ENCODE results near the gene CLECL1.

DNA sequence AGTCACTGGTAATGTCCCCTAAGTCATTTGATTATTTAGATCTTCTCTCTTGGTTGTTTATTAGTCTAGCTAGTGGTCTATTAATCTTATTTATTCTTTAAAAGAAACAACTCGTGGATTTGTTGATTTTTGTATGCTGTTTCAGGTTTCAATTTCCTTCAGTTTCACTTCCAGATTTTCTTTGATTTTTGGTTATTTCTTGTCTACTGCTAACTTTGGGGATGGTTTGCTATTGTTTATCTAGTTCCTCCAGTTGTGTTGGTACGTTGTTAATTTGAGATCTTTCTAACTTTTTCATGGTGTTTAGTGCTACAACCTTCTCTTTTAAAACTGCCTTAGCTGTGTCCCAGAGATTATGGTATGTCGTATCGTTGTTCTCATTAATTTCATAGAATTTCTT is 46.3 kb upstream of the CLECL1 start:
- no peak for TF ChIP-seq EZH2 (IDR thresholded peaks at IDR 0.05; ENCODE audit: low read depth, unreplicated experiment)
- TF ChIP-seq STAT1 (IDR thresholded peaks at IDR 0.05; ENCODE audit: unreplicated experiment): no peak
- no peak for TF ChIP-seq NANOG (IDR thresholded peaks at IDR 0.05; ENCODE audit: borderline replicate concordance)
- TF ChIP-seq, protein P1, sequence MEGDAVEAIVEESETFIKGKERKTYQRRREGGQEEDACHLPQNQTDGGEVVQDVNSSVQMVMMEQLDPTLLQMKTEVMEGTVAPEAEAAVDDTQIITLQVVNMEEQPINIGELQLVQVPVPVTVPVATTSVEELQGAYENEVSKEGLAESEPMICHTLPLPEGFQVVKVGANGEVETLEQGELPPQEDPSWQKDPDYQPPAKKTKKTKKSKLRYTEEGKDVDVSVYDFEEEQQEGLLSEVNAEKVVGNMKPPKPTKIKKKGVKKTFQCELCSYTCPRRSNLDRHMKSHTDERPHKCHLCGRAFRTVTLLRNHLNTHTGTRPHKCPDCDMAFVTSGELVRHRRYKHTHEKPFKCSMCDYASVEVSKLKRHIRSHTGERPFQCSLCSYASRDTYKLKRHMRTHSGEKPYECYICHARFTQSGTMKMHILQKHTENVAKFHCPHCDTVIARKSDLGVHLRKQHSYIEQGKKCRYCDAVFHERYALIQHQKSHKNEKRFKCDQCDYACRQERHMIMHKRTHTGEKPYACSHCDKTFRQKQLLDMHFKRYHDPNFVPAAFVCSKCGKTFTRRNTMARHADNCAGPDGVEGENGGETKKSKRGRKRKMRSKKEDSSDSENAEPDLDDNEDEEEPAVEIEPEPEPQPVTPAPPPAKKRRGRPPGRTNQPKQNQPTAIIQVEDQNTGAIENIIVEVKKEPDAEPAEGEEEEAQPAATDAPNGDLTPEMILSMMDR (conservative IDR thresholded peaks at IDR 0.05; ENCODE audit: low read depth in 2 of 2): no peak
- TF ChIP-seq POLR2AphosphoS5 (IDR thresholded peaks at IDR 0.05; ENCODE audit: low read depth): no peak
- TF ChIP-seq, protein P2, sequence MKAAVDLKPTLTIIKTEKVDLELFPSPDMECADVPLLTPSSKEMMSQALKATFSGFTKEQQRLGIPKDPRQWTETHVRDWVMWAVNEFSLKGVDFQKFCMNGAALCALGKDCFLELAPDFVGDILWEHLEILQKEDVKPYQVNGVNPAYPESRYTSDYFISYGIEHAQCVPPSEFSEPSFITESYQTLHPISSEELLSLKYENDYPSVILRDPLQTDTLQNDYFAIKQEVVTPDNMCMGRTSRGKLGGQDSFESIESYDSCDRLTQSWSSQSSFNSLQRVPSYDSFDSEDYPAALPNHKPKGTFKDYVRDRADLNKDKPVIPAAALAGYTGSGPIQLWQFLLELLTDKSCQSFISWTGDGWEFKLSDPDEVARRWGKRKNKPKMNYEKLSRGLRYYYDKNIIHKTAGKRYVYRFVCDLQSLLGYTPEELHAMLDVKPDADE (IDR thresholded peaks at IDR 0.05): no peak
- TF ChIP-seq, protein P3, sequence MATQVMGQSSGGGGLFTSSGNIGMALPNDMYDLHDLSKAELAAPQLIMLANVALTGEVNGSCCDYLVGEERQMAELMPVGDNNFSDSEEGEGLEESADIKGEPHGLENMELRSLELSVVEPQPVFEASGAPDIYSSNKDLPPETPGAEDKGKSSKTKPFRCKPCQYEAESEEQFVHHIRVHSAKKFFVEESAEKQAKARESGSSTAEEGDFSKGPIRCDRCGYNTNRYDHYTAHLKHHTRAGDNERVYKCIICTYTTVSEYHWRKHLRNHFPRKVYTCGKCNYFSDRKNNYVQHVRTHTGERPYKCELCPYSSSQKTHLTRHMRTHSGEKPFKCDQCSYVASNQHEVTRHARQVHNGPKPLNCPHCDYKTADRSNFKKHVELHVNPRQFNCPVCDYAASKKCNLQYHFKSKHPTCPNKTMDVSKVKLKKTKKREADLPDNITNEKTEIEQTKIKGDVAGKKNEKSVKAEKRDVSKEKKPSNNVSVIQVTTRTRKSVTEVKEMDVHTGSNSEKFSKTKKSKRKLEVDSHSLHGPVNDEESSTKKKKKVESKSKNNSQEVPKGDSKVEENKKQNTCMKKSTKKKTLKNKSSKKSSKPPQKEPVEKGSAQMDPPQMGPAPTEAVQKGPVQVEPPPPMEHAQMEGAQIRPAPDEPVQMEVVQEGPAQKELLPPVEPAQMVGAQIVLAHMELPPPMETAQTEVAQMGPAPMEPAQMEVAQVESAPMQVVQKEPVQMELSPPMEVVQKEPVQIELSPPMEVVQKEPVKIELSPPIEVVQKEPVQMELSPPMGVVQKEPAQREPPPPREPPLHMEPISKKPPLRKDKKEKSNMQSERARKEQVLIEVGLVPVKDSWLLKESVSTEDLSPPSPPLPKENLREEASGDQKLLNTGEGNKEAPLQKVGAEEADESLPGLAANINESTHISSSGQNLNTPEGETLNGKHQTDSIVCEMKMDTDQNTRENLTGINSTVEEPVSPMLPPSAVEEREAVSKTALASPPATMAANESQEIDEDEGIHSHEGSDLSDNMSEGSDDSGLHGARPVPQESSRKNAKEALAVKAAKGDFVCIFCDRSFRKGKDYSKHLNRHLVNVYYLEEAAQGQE (IDR thresholded peaks at IDR 0.05; ENCODE audit: unreplicated experiment): no peak
- no peak for TF ChIP-seq EZH2phosphoT487 (IDR thresholded peaks at IDR 0.05; ENCODE audit: unreplicated experiment)
- no peak for TF ChIP-seq ZNF114 (CRISPR knock-in tag; IDR thresholded peaks at IDR 0.05)

All from GM23338 (cell line).